ENCODE data around the gene SRPX.

DNA sequence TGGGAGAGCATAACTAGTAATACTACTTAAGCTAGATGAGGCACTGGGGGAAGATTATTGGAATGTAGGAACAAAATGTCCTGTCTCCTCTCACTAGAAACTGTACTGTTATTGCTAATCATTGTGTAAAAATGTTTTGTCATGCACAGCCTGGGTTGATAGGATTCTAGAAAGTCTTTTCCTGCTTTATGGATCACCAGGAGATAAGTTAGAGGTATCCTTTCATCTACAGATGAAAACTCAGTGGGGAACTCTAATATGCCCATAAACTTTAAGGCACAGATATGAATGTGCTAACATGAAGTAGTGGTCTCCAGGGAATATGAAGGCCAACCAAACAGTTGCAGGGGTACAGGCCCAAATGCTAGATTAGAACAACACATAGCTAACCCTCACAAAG, 57.5 kb downstream of the SRPX start:
- TF ChIP-seq CTCF (IDR thresholded peaks at IDR 0.05; ENCODE audit: insufficient read depth, low read depth, low read length): no peak
- TF ChIP-seq EZH2 (IDR thresholded peaks at IDR 0.05; ENCODE audit: insufficient read depth, low read length): no peak

All from astrocyte (in vitro differentiated cells and primary cell).